HEK293 (cell line): ENCODE data around the gene AHRR.

Source experiments
- CTCF ChIA-PET: fragments of 350-600 bp; formaldehyde crosslinking; extraction: SDS; loops from one replicate; lab custom pipeline; 2021; ENCODE audit warnings: antibody characterized with exemption; lab: Yijun Ruan, JAX
- POLR2A ChIA-PET: fragments of 300-600 bp; formaldehyde crosslinking; extraction: SDS; loops from one replicate; lab custom pipeline; 2020; ENCODE audit warnings: antibody characterized with exemption, inconsistent platforms; lab: Yijun Ruan, JAX
- H3K27ac ChIP-seq: fragments of 200-500 bp; sonication (Bioruptor generic); 2 replicates; pipeline ENCODE4 v1.5.1; 2014; ENCODE audit warnings: low read depth, low read length, control low read depth, inconsistent platforms; ENCODE audit errors: extremely low read depth
- H3K36me3 ChIP-seq, 2 experiments: fragments of 200-500 bp in 1 of 2; sonication (Bioruptor generic) in 1 of 2; 1 replicate in 1 of 2; 2 replicates in 1 of 2; pipeline ENCODE4 v1.5.1; 2014 to 2017; ENCODE audit warnings: inconsistent platforms in 2 of 2, low read length in 2 of 2; ENCODE audit not compliant: control insufficient read depth in 2 of 2, insufficient read depth in 1 of 2
- H3K4me1 ChIP-seq: fragments of 200-500 bp; sonication (Bioruptor generic); 2 replicates; pipeline ENCODE4 v1.5.1; 2014; ENCODE audit warnings: mild to moderate bottlenecking, low read length, inconsistent platforms; ENCODE audit not compliant: control insufficient read depth, insufficient read depth
- H3K4me3 ChIP-seq: 2 replicates; pipeline ENCODE4 v1.5.1; 2011; ENCODE audit warnings: low read depth, mild to moderate bottlenecking, control low read depth, low read length, moderate library complexity
- H3K9me3 ChIP-seq: fragments of 200-500 bp; sonication (Bioruptor generic); 2 replicates; pipeline ENCODE4 v1.5.1; 2014; ENCODE audit warnings: low read depth, low read length, inconsistent platforms; ENCODE audit not compliant: control insufficient read depth, insufficient read depth
- HOXA7 ChIP-seq: sonication (generic); formaldehyde crosslinking; IDR thresholded peaks from 2 replicates; pipeline ENCODE4 v1.8.1; 2022; ENCODE audit warnings: missing genetic modification reagents, borderline replicate concordance
- HOXC10 ChIP-seq: sonication (generic); formaldehyde crosslinking; IDR thresholded peaks from 2 replicates; pipeline ENCODE4 v1.8.1; 2023; ENCODE audit warnings: mild to moderate bottlenecking, missing genetic modification reagents
- IKZF3 ChIP-seq: fragments of 450-650 bp; IDR thresholded peaks from 2 replicates; pipeline ENCODE4 v1.5.0; 2018; ENCODE audit warnings: missing biosample characterization, mild to moderate bottlenecking, missing genetic modification characterization, moderate library complexity
- INSM2 ChIP-seq: fragments of 450-650 bp; formaldehyde crosslinking; IDR thresholded peaks from 2 replicates; pipeline ENCODE4 v1.5.1; 2016; ENCODE audit warnings: missing biosample characterization, missing genetic modification characterization
- KLF1 ChIP-seq: fragments of 450-650 bp; formaldehyde crosslinking; IDR thresholded peaks from 2 replicates; pipeline ENCODE4 v1.5.1; 2016; ENCODE audit warnings: missing biosample characterization, missing genetic modification characterization
- OVOL3 ChIP-seq: fragments of 450-650 bp; formaldehyde crosslinking; IDR thresholded peaks from 2 replicates; pipeline ENCODE4 v1.5.1; 2016; ENCODE audit warnings: missing biosample characterization, missing genetic modification characterization
- SCRT2 ChIP-seq: fragments of 450-650 bp; formaldehyde crosslinking; IDR thresholded peaks from 2 replicates; pipeline ENCODE4 v1.5.1; 2016; ENCODE audit warnings: missing biosample characterization, missing genetic modification characterization
- SETDB1 ChIP-seq: IDR thresholded peaks from one replicate; pipeline ENCODE4 v1.6.1; 2017; ENCODE audit warnings: mild to moderate bottlenecking, low read length, moderate library complexity, mixed read lengths; ENCODE audit not compliant: insufficient read length
- TCF7L2 ChIP-seq: IDR thresholded peaks from 2 replicates; pipeline ENCODE4 v1.6.1; 2011; ENCODE audit warnings: low read depth, mild to moderate bottlenecking, inconsistent platforms, low read length, moderate library complexity, borderline replicate concordance
- ZBTB48 ChIP-seq: fragments of 450-650 bp; formaldehyde crosslinking; IDR thresholded peaks from 2 replicates; pipeline ENCODE4 v1.5.1; 2016; ENCODE audit warnings: missing biosample characterization, missing genetic modification characterization
- ZNF133 ChIP-seq: fragments of 450-650 bp; formaldehyde crosslinking; IDR thresholded peaks from 2 replicates; pipeline ENCODE4 v1.5.1; 2016; ENCODE audit warnings: missing biosample characterization, missing genetic modification characterization
- ZNF155 ChIP-seq: fragments of 450-650 bp; formaldehyde crosslinking; IDR thresholded peaks from 2 replicates; pipeline ENCODE4 v1.5.1; 2016; ENCODE audit warnings: missing biosample characterization, missing genetic modification characterization
- ZNF19 ChIP-seq: fragments of 450-650 bp; formaldehyde crosslinking; IDR thresholded peaks from 2 replicates; pipeline ENCODE4; 2016; ENCODE audit warnings: missing biosample characterization, missing genetic modification characterization, low read depth
- ZNF23 ChIP-seq: fragments of 450-650 bp; formaldehyde crosslinking; IDR thresholded peaks from 2 replicates; pipeline ENCODE4 v1.5.1; 2016; ENCODE audit warnings: missing biosample characterization, missing genetic modification characterization, borderline replicate concordance
- ZNF366 ChIP-seq: fragments of 450-650 bp; formaldehyde crosslinking; conservative IDR thresholded peaks from 2 replicates; pipeline ENCODE4 v1.5.1; 2016; ENCODE audit warnings: missing biosample characterization, missing genetic modification characterization
- ZNF423 ChIP-seq: fragments of 450-650 bp; formaldehyde crosslinking; IDR thresholded peaks from 2 replicates; pipeline ENCODE4 v1.5.1; 2016; ENCODE audit warnings: missing biosample characterization, missing genetic modification characterization
- ZNF501 ChIP-seq: fragments of 450-650 bp; formaldehyde crosslinking; IDR thresholded peaks from 2 replicates; pipeline ENCODE4 v1.5.1; 2016; ENCODE audit warnings: missing biosample characterization, missing genetic modification characterization
- ZNF518A ChIP-seq: fragments of 450-650 bp; formaldehyde crosslinking; conservative IDR thresholded peaks from 2 replicates; pipeline ENCODE4 v1.5.1; 2016; ENCODE audit warnings: low read depth, missing biosample characterization, missing genetic modification characterization
- ZNF585B ChIP-seq: fragments of 450-650 bp; formaldehyde crosslinking; IDR thresholded peaks from 2 replicates; pipeline ENCODE4 v1.5.1; 2016; ENCODE audit warnings: missing biosample characterization, missing genetic modification characterization
- ZNF629 ChIP-seq: fragments of 450-650 bp; formaldehyde crosslinking; IDR thresholded peaks from 2 replicates; pipeline ENCODE4 v1.5.1; 2017; ENCODE audit warnings: missing biosample characterization, missing genetic modification characterization
- ZNF639 ChIP-seq: fragments of 450-650 bp; formaldehyde crosslinking; IDR thresholded peaks from 2 replicates; pipeline ENCODE4 v1.5.1; 2016; ENCODE audit warnings: missing biosample characterization, missing genetic modification characterization
- ZNF791 ChIP-seq: fragments of 450-650 bp; formaldehyde crosslinking; IDR thresholded peaks from 2 replicates; pipeline ENCODE4 v1.5.1; 2016; ENCODE audit warnings: missing biosample characterization, missing genetic modification characterization
- ZSCAN4 ChIP-seq: fragments of 450-650 bp; formaldehyde crosslinking; IDR thresholded peaks from 2 replicates; pipeline ENCODE4 v1.5.1; 2017; ENCODE audit warnings: missing biosample characterization, missing genetic modification characterization

AHRR gene

GRCh38 chr5:434443-435146, 113.1 kb downstream of the AHRR start:
- Histone ChIP-seq H3K9me3 (no peaks in the 10 kb centered on the region), H3K4me3 (no peak overlapping the region), H3K27ac (no peak overlapping the region), H3K36me3 (peaks cover 0 to 28% of the 10 kb centered on the region in 2 experiments; a peak in 1 of 3 replicates), H3K4me1 (no peaks in the 10 kb centered on the region)
- ChIA-PET CTCF (interaction anchor here (1.1 to 2.1 kb wide), 3 partner anchors 11 to 117 kb away, joined by 3 to 7 read pairs (median 3); no protein-coding TSS in a partner anchor), POLR2A (no interaction called here)
- TF ChIP-seq ZNF501 (tag by site-specific recombination) (no peak), SCRT2 (tag by site-specific recombination) (peak; percentile 55), OVOL3 (no peak)

GRCh38 chr5:435156-435790, 113.8 kb downstream of the AHRR start:
- Histone ChIP-seq H3K9me3 (no peaks in the 10 kb centered on the region), H3K4me3 (no peak overlapping the region), H3K4me1 (no peaks in the 10 kb centered on the region), H3K27ac (no peak overlapping the region), H3K36me3 (peaks cover 0 to 23% of the 10 kb centered on the region in 2 experiments; a peak in 1 of 3 replicates)
- TF ChIP-seq ZNF423 (tag by site-specific recombination) (no peak), ZNF133 (tag by site-specific recombination) (no peak), KLF1 (tag by site-specific recombination) (no peak), ZNF23 (tag by site-specific recombination) (no peak), SETDB1 (no peak), ZSCAN4 (tag by site-specific recombination) (no peak), ZNF19 (tag by site-specific recombination) (no peak), ZNF791 (no peak), ZNF366 (tag by site-specific recombination) (no peak), INSM2 (tag by site-specific recombination) (no peak), HOXA7 (CRISPR knock-in tag) (no peak), HOXC10 (CRISPR knock-in tag) (no peak), IKZF3 (tag by site-specific recombination) (no peak), ZNF585B (tag by site-specific recombination) (no peak), ZNF639 (tag by site-specific recombination) (no peak), ZNF155 (tag by site-specific recombination) (no peak), ZNF629 (no peak), TCF7L2 (no peak), ZNF518A (tag by site-specific recombination) (no peak), ZBTB48 (no peak)
- ChIA-PET POLR2A (no interaction called here), CTCF (interaction anchor here (0.6 to 2.1 kb wide), 3 partner anchors 11 to 133 kb away, joined by 3 to 7 read pairs (median 3); no protein-coding TSS in a partner anchor)
